22Rv1 (cell line): ENCODE results near the gene MEA1.

Source experiments
- CTCF ChIP-seq: fragments of 450-650 bp; IDR thresholded peaks from 2 replicates; pipeline ENCODE4 v1.5.1; 2017; ENCODE audit warnings: mild to moderate bottlenecking
- ZFX ChIP-seq: fragments of 450-650 bp; IDR thresholded peaks from 2 replicates; pipeline ENCODE4 v1.6.1; 2017; ENCODE audit warnings: antibody characterized with exemption, borderline replicate concordance

GRCh38 chr6:43032326-43032725, 18.6 kb upstream of the MEA1 start:
- TF ChIP-seq CTCF (no peak), ZFX (no peak)
